Stimulated activated CD8-positive, alpha-beta memory T cell treated with anti-CD3 and anti-CD28 coated beads, Interleukin-4, amount 100 ng/mL, for 1 hour (primary cell): ENCODE measurements around the gene CCER1.
"Not testable (repeated sequence)": the region's sequence is repeated elsewhere in the genome, so short reads cannot be mapped to it uniquely, and the experiment has no call there.

Experiments
- DNase-seq, 2 donors: peaks; one replicate each; pipeline ENCODE4 v3.0.0-alpha.2; 2020; ENCODE audit warnings: low read depth in 2 of 2, low spot score in 1 of 2

CCER1 gene, protein sequence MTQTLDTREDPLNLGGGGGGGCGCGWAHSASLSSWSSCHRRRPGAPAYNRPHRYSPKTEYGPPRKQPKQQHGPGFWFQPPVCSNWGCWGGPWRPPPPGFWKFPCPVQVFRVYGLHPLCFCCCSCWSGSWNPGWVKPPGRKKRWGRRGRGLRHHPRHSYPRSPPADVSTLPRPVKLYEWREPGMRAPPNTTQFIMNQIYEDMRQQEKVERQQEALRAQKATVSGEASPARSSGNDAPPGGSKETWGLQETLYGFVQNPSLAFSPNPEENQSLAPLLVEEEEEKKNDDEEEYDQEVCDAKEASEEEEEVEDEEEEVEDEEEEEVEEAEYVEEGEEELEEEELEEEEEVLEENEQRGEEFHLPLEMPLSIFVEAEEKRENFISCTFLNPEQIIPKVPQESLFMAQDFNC

DNA sequence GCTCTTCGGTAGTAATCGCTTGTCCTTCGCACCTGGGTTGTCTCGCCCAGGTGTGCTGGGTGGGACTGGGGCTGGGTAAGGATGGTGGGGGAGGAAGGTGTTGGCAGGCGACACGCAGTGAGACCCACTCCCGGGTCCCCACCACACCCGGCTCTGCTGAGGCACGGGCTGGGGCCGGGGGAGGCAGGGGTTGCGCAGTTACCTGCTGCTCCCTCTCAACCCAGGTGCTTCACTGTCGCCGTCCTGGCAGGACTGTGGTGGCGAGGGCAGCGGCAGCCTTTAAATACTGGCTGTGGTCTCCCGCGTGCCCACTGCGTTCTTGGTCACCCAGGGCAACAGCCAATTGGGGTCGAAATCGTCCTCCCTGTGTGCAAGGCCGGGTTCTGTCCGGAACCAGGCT is at the start of gene CCER1:
CCER1 (minus strand) TSS at position 256 of the 400 bp plus-strand sequence. CDS start 434 bp downstream, outside the sequence.
- DNase-seq, result no peak

DNA sequence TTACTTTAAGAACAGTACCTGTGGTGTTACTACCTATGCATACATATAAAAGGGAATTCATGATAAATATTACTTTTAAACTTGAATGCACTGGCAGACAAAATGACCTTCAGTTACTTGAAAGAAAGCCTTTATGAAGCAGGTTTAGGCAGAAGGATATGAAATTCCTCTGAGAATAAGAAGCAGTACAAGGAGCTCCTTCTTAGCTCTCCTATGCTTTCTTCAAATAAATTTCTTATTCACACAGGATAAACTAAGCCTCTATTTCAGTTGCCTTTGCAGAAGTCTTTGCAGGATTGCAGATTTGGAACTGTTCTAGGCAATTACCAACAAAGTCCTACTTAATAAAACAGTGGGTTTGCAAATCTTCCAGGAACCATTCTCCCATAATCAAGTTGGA is 48.8 kb upstream of the CCER1 start:
- no peak for DNase-seq

DNA sequence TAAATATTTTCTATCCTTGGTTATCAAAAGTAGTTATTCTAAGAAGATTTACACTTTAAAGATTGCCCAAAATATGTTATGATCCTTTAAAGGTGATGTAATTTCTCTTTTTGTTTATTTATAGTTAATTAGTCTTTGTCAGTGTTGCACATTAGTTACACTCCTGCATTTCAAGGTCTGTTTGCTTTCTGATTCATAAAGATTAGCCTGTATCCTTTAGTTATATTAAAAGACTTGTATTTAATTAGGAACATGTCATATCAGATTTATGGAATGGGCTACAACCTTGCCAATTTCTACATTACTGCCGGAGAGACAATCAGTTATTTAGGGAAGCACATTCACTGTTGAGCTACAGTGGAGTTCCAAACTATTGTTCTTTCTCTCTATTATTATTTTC is 46.3 kb upstream of the CCER1 start:
- DNase-seq, result no peak

DNA sequence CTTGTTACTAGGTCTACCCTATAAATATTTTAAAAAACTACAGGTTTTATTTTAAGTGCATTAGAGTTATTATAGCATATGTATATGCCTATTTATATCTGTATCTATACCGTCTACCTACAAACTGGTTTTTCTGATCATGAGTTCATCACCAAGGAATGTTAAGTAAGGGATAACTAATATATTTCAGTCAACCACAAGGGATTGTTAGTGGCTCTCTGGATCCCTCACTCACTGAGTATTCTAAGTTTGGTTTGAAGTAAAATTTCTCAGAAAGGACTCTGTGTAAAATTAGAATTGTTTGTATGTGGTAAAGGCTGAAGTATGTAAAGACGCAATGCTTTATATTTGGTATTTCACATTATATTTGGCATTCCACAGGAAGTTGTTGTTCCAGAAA is 45.0 kb upstream of the CCER1 start:
- no peak for DNase-seq

DNA sequence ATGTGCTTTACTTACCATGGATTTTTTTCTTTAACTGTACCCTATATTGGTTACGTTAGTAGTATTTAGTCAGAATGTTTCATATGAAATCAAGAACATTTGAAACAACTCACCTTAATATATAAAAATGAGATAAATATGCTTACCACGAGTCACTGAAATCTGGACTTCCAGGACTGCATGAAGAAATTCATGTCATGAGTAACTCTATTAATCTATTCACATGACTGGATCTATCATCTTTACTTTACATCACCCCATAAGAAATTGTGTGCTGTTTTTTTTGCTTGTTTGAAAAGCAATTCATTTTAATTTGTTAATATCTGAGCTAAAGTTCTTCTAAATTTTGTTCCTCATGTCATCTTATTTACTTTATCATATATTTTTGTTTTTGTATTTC is 44.6 kb upstream of the CCER1 start:
- no peak for DNase-seq

DNA sequence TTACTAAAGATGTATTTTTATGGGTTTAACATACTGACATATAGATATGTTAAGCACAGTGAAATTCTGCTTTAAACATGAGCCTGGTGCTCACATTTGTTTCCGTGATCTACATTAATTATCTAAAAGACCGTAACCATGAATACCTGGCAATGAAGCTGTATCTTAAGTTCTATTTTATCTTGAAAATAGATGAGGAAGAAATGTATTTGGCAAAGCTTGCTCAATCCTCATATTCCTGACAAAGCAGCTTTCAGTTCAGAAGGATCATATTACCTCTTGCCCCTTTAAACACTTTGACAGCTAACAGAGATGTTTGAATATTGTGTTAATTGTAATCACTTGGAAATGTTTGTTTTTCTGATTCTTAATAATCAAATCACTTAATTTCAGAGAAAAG is 40.0 kb upstream of the CCER1 start:
- DNase-seq, result no peak

DNA sequence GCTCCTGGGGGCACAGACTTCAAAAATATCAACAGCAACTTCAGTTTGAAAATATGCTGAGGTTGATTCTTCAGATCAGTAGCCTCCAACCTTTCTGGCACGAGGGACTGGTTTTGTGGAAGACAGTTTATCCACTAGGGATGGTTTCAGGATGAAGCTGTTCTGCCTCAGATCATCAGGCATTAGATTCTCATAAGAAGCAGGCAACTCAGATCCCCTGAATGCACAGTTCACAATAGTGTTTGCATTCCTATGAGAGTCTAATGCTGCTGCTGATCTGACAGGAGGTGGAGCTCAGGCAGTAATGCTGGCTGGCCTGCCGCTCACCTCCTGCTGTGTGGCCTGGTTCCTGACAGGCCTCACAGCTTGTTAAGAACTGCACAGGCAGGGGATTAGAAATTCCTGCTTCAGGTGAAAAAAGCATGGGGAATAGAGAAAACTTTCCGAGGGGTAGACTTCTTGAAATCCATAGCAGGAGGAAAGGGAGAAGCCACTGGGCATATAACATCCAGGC is 37.0 kb upstream of the CCER1 start:
- DNase-seq, result no peak

DNA sequence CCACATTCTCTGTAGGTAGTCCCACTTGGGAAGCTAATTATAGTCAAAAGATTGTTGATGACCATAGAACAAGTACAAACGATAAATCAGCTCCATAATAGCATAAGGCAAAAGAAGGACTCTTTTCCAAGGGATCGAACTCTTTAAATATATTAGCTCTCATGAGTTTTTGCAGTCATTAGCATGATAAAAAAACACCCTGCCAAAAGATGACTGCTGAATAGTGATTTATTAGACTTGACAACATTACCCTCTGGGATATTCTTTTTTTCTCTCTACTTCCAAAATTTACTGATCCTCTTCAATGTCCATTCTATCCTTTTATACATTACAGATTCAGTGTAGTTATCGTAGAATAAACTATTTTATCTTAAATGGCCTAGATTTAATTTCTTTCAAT is 35.6 kb upstream of the CCER1 start:
- no peak for DNase-seq

DNA sequence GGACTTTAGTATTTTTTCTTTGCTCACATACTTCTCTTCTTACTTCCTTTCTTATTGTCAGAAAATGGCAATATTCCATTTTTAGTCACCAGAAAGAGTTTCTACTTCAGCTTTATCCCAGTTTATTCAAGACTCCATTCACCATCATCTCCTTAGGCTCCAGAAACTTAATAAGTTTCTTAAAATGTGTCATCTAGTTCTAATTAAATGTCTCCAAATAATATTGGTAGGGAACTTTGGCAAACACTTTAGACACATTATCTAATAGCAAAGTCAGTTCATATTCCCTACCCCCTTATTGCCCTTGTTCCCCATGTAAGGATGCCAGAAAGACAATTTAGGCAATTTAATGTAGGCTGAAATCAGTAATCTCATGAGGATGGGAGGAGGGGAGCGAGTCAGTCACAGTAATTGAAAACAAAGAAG is 34.7 kb upstream of the CCER1 start:
- DNase-seq, result no peak

DNA sequence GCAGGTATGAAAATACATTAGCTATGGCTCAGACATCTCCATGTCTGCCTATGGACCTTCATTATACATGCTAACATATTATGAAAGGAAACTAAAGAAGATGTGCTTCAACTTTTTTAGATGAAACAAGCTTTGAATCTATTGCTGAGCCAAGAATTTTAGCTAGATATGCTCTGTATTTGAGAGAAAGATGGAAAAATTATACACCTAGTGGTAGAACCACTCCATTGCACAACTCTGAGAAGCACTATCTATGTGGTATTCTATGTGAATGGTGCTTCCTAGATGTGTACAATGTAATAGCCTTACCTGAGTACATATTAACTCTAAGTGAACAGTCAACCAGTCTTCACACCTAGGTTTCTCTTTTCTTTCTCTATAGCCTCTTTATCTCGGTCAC is 32.5 kb upstream of the CCER1 start:
- no peak for DNase-seq

DNA sequence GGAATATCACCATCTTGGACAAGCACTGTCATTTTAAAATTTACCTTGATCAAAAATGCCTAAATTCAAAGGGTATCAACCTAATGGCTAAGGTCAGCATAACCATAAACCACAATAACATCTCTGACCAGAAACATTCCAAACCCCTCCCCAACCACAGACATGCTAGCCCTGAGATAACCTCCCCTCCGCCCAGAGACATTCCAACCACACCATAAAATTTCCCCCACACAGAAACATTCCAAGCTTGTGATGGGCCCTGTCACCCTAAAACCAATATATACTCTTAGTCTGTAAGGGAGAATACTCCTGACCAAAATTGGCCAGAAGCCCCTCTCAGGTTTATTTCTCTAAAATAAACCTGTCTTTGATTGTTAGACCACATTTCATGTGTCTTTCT is 32.1 kb upstream of the CCER1 start:
- no peak for DNase-seq

DNA sequence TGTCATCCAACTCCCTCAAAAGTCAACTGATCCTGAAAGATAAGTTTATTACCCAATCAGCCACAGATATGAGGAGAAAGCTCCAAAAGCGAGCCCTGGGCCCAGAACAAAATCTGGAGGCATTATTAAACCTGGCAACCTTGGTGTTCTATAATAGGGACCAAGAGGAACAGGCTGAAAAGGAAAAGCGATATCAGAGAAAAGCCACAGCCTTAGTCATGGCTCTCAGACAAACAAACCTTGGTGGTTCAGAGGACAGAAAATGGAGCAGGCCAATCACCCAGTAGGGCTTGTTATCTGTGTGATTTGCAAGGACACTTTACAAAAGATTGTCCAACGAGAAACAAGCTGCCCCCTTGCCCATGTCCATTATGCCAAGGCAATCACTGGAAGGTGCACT is 30.4 kb upstream of the CCER1 start:
- DNase-seq, result not testable (repeated sequence)

DNA sequence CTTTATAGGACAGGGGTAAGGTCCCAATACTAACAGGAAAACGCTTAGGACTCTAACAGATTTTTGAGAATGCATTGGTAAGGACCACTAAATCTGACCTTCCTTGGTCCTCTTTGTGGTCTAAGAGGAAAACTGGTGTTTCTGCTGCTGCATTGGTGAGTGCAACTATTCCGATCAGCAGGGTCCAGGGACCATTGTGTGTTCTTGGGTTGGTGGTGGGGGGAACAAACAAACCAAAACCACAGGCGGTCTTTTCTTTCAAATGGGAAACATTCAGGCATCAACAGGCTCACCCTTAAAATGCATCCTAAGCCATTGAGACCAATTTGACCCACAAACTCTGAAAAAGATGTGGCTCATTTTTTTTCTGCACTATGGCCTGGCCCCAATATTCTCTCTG is 29.1 kb upstream of the CCER1 start:
- DNase-seq, result no peak

DNA sequence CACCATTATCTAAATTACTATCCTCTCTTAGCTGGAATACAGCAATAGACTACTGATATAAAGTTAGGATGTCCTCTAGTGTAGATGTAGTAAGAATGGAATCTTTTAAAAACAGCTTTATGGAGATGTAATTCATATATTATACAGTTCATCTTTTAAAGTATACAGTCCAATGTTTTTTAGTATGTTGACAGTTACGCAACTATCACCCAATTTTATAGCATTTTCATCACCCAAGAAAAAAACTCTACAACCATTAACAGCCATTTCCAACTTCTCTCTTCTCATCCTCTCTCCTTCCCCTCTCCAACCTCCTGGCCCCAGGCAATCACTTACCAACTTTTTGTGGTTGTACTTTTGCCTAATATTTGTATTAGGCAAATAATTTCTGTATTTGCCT is 27.2 kb upstream of the CCER1 start:
- no peak for DNase-seq

DNA sequence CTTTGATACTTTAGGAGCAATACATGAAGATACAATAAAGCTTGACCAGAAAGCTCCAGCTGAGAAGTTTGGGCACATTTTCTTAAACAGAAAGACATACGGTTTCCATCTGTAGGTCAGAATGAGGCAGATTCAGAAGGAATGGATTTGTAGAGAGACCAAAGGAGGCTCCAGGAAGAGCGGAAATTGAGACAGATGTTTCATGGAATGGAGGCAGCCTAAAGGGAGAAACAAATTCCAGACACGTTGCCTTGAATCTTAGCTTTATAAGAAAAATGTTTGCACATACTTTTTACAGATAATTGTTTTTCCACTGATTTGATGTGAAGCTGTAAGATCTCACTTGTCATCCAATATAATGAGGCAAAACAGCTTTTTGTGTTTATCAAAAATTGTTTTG is 25.0 kb upstream of the CCER1 start:
- DNase-seq, result no peak

DNA sequence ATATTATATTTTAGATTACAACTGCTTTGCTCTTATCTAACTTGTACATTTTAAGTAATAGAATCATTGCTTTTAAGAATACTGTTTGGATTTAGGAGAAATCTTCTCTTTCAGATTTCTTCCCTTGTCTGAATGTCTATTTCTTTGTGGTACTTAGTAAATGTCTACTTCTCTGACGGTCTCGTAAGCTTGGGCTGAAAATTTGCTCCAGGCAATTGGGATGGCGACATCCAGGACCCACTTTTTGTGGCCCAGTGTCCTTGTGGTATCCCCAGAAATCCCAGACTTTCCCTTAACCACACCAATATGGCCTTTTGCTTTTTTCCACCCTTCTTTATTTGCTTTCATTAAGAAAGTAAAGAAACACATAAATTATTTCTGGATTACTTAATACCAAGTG is 24.0 kb upstream of the CCER1 start:
- DNase-seq, result no peak

DNA sequence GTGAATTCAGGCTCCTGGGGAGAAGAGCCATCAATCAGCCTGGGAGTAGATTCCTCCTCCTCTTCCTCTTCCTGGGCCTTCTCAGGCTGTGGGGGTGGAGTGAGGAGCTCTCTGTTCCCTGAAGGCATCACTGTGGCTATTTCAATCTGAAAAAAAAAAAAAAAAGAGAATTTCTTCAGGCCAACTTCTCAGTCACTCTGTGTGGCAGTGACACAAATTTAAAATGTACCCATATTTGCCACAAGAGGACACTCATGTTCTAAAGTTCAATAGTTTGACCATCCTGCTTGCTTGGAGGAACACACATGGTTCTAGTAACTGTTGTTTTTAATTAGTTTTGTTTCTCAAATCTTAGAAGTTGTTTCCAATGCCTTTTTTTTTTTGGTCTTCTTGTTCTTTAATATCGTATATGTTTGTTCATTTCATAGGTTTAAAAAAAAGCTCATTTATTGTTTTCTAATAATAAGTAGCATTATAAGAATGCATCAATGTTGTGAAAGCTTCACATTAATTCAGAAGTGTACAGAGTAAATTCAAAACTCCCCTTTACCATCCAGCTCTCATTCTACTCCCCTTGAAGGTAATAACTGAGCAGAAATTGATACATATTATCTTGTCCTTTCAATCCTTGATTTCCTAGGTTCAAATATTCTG is 23.3 kb upstream of the CCER1 start:
- no peak for DNase-seq

DNA sequence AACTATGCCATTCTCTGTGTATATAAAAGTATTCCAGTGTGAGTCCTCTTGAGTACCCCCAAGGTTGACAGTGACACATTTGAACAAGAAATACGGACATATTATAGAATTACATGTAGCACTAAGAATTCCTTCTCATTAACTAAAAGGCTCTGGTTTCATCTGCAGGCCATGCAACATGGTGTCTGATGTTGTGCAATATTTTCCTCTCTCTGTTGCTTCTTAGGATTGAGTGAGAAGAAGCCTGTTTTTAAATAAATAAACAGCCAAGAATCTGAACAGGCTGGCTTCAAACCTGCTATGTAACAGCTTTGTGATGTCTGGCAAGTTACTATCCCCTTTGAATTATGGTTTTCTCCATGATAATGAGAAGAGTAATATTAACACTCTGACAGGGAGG is 22.2 kb upstream of the CCER1 start:
- DNase-seq, result no peak

DNA sequence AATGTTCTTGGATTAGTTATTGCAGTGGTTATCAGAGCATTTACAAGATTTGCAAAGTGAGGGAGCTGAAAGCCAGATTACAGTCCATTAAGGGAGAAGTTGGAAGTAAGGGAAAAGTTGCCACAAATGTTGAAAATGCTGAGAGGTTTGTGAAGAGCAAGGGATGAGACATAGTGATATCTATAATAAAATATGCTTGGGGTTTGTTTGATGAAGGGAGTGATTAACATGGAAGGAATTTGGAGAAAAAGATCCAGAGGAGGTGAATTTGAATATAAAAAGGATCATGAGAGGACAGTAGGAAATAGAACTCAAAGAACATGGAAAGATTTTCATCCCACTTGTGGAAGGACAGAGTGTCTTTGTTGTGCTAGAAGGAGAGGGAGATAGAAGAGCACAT is 19.3 kb upstream of the CCER1 start:
- no peak for DNase-seq

DNA sequence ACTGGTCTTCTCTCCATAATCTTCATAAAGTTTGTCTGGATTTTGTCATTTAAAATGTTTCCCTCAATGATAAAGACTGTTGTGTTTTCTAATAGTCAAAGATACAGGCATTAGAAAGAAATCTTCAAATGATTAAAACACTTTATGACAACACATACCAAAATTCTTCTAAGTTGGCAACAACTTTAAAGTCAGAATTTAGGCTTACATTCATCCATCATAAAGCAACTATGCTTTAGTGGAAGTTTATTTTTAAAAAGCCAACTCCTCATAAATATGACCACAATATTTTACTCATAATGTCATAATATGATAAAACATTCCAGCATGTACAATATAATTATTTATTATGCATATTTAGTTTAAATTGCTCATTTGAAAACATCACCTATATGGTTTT is 17.2 kb upstream of the CCER1 start:
- DNase-seq, result no peak

DNA sequence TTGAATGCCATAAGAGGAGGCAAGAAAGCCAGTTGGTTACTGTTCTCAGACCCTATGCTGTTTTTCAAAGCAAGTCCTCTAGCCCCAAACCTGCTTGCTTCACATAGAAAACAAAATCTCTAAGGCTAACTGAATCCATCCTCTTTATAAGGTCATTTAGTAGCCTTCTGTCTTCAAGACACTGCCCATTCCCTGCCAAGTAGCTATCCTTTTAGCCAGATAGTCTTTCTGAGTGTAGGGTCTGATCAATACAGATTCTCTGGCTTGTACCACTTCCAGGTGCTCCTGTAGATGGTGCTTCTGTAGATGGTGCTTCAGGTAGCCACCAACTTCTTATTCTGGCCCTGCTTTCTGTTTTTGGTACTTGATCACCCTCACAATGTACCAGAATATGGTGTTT is 15.9 kb upstream of the CCER1 start:
- no peak for DNase-seq

DNA sequence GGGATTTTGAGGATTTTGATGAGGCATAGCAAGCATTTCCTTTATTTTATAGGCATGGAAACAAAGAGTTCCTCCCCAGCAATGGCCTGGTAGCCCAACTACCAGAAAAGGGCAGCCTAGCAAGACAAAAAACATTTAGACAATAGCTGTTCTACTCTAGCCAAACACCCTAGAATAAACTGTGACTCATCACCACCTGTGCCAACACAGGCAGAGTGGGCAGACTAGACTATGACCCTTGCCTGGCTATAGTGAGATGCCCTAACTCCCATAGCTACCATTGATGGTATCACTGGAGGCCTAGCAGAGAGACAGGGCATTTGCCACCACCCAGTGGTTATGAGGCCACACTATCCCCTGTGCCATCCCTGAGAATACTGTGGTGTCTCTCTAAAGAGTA is 15.5 kb upstream of the CCER1 start:
- DNase-seq, result no peak

DNA sequence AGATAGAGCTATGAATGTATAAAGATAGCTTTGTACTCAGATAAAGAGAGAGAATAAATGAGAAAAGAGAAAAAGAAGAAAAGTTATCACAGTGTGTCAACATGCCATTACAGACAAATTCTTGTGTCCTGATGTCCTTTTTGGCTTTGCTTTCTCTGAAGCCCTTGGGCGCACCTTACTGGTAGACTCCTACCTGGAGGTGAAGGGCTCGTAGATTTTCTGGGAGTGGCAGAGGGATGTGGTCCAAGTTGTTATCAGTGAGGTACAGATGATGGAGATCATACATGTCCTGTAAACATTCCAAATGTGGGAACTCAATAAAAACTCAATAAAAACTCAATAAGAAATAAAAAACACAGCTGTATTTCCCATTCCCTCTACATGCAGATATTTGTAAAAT is 14.9 kb upstream of the CCER1 start:
- no peak for DNase-seq
